DND-41 (cell line): ENCODE data around the gene SAMD4B.
A peak's percentile ranks its signal among the peaks of the same experiment; 100 is the strongest.

Source experiments
- ATAC-seq: fragments of 200-7000 bp; cut with Tn5 transposase; 3 replicates; pipeline ENCODE4 v1.9.1; 2021; ENCODE audit warnings: low read depth; ENCODE audit not compliant: insufficient read depth
- DNase-seq: peaks from one replicate; pipeline ENCODE4 v3.0.0-alpha.2; 2020
- H2AFZ ChIP-seq: 2 replicates; pipeline ENCODE4 v1.6.0; 2012; ENCODE audit warnings: low read depth, low read length
- H3K27ac ChIP-seq: 2 replicates; pipeline ENCODE4 v1.5.1; 2012; ENCODE audit warnings: low read length, inconsistent platforms
- H3K27me3 ChIP-seq: fragments of 200-600 bp; sonication (generic); 2 replicates; pipeline ENCODE4 v1.6.0; 2012; ENCODE audit warnings: low read length, mild to moderate bottlenecking, inconsistent platforms; ENCODE audit not compliant: insufficient read depth, poor library complexity
- H3K36me3 ChIP-seq: 2 replicates; pipeline ENCODE4 v1.5.1; 2012; ENCODE audit warnings: low read length, inconsistent platforms; ENCODE audit not compliant: insufficient read depth
- H3K4me1 ChIP-seq: 2 replicates; pipeline ENCODE4 v1.5.1; 2012; ENCODE audit warnings: mild to moderate bottlenecking, low read length; ENCODE audit not compliant: insufficient read depth
- H3K4me2 ChIP-seq: 2 replicates; pipeline ENCODE4 v1.6.0; 2012; ENCODE audit warnings: mild to moderate bottlenecking, moderate library complexity, low read length, inconsistent platforms; ENCODE audit not compliant: insufficient read depth
- H3K4me3 ChIP-seq, 2 experiments: fragments of 200-600 bp in 1 of 2; shearing (Covaris generic) in 1 of 2; 2 replicates each; pipeline ENCODE4 v1.5.1; 2012 to 2016; ENCODE audit warnings: inconsistent platforms in 2 of 2, low read length in 2 of 2, mild to moderate bottlenecking in 2 of 2, low read depth in 1 of 2, moderate library complexity in 1 of 2
- H3K79me2 ChIP-seq: 2 replicates; pipeline ENCODE4 v1.6.0; 2012; ENCODE audit warnings: low read length, inconsistent platforms; ENCODE audit not compliant: insufficient read depth
- H3K9ac ChIP-seq: 2 replicates; pipeline ENCODE4 v1.6.0; 2012; ENCODE audit warnings: low read depth, mild to moderate bottlenecking, inconsistent platforms, low read length, moderate library complexity
- H3K9me3 ChIP-seq: 2 replicates; pipeline ENCODE4 v1.5.1; 2012; ENCODE audit warnings: low read length, moderate library complexity, mild to moderate bottlenecking, inconsistent platforms; ENCODE audit not compliant: insufficient read depth, severe bottlenecking
- H4K20me1 ChIP-seq: 2 replicates; pipeline ENCODE4 v1.6.0; 2012; ENCODE audit warnings: low read length; ENCODE audit not compliant: insufficient read depth
- CTCF ChIP-seq: IDR thresholded peaks from 2 replicates; pipeline ENCODE4 v1.5.1; 2012; ENCODE audit warnings: borderline replicate concordance, low read length, moderate library complexity, mild to moderate bottlenecking; ENCODE audit not compliant: poor library complexity, severe bottlenecking; ENCODE audit errors: extremely low read depth
- EZH2 ChIP-seq: IDR thresholded peaks from 3 replicates; pipeline ENCODE4 v1.6.1; 2012; ENCODE audit warnings: borderline replicate concordance, low read depth, mild to moderate bottlenecking, moderate library complexity, low read length, inconsistent platforms; ENCODE audit not compliant: severe bottlenecking

Gene SAMD4B

GRCh38 chr19:39428283-39429112 is 86.3 kb downstream of the SAMD4B start:
- Histone ChIP-seq H3K27me3 (no peaks in the 10 kb centered on the region), H4K20me1 (peaks cover 21% of the 10 kb centered on the region), H3K9ac (no peak overlapping the region), H3K9me3 (no peaks in the 10 kb centered on the region), H3K79me2 (peaks cover 3% of the 10 kb centered on the region; the same call in 1 of the 2 replicates), H3K4me3 (no peak overlapping the region), H3K4me2 (no peak overlapping the region), H3K36me3 (peaks cover 29% of the 10 kb centered on the region), H2AFZ (no peak overlapping the region), H3K4me1 (peaks cover 4% of the 10 kb centered on the region), H3K27ac (no peak overlapping the region)
- DNase-seq (no peak), ATAC-seq (peak; percentile 15; the same call in 1 of the 3 replicates)
- TF ChIP-seq CTCF (no peak), EZH2 (no peak)

GRCh38 chr19:39430675-39431593 is 88.7 kb downstream of the SAMD4B start:
- Histone ChIP-seq H3K9ac (no peak overlapping the region), H3K27ac (no peak overlapping the region), H3K79me2 (peaks cover 26% of the 10 kb centered on the region), H3K27me3 (no peaks in the 10 kb centered on the region), H3K4me2 (no peak overlapping the region), H3K4me3 (no peak overlapping the region), H3K9me3 (no peaks in the 10 kb centered on the region), H3K36me3 (peaks cover 35% of the 10 kb centered on the region), H4K20me1 (peaks cover 33% of the 10 kb centered on the region), H2AFZ (no peak overlapping the region), H3K4me1 (peaks cover 19% of the 10 kb centered on the region)
- DNase-seq (no peak), ATAC-seq (no peak)
- TF ChIP-seq EZH2 (no peak), CTCF (no peak)

- Histone ChIP-seq H3K4me1 (peaks cover 27% of the 10 kb centered on the region), H3K27me3 (no peaks in the 10 kb centered on the region), H3K9ac (no peak overlapping the region), H2AFZ (no peak overlapping the region), H4K20me1 (peaks cover 30% of the 10 kb centered on the region), H3K27ac (no peak overlapping the region), H3K4me3 (no peak overlapping the region), H3K4me2 (no peak overlapping the region), H3K36me3 (peaks cover 35% of the 10 kb centered on the region), H3K9me3 (no peaks in the 10 kb centered on the region), H3K79me2 (peaks cover 32% of the 10 kb centered on the region)
- TF ChIP-seq CTCF (no peak), EZH2 (no peak)
- DNase-seq (no peak), ATAC-seq (no peak)
Measured at GRCh38 chr19:39432677-39433025, 90.4 kb downstream of the SAMD4B start.
